H1 (cell line): ENCODE measurements around the gene TNRC6A. TPM values are rescaled to one million over a fixed set of nuclear protein-coding genes. Genes with fewer than 3 reads are reported as not detected.

ENCODE experiments used
- CTCF ChIA-PET: fragments of 300-600 bp; sonication (Branson Sonifier 250); formaldehyde crosslinking; loops from one replicate; lab custom pipeline; 2021; ENCODE audit not compliant: partially characterized antibody; lab: Charles Lee
- POLR2A ChIA-PET: fragments of 300-600 bp; sonication (Branson Sonifier 250); formaldehyde crosslinking; loops from one replicate; lab custom pipeline; 2021; ENCODE audit warnings: inconsistent platforms; ENCODE audit not compliant: partially characterized antibody; lab: Charles Lee
- DNase-seq, 2 experiments: peaks; one replicate each; pipeline versions ENCODE4 v3.0.0 to v3.0.0-alpha.2; 2010 to 2022; ENCODE audit warnings: low spot score in 2 of 2, low read depth in 1 of 2, mixed read lengths in 1 of 2
- FAIRE-seq: peaks from 2 replicates; lab custom pipeline; 2011; peaks lifted over from hg19 to GRCh38; lab: Jason Lieb, UNC
- H2AFZ ChIP-seq: 2 replicates; pipeline ENCODE4 v1.8.1; 2012; ENCODE audit warnings: low read length, inconsistent platforms
- H2AK5ac ChIP-seq: 2 replicates; pipeline ENCODE4 v1.6.1; 2013; ENCODE audit warnings: low read depth, low read length
- H2BK120ac ChIP-seq: replicated peaks from 2 replicates; pipeline ENCODE3; 2013; ENCODE audit warnings: low read depth, low read length, inconsistent platforms
- H2BK12ac ChIP-seq: 2 replicates; pipeline ENCODE4 v1.6.1; 2013; ENCODE audit warnings: low read depth, low read length
- H2BK15ac ChIP-seq: 2 replicates; pipeline ENCODE4 v1.6.1; 2013; ENCODE audit warnings: low read length
- H2BK20ac ChIP-seq: 2 replicates; pipeline ENCODE4 v1.6.1; 2013; ENCODE audit warnings: low read length
- H2BK5ac ChIP-seq: 2 replicates; pipeline ENCODE4 v1.6.1; 2013; ENCODE audit warnings: low read depth, low read length
- H3K14ac ChIP-seq: 2 replicates; pipeline ENCODE4 v1.6.1; 2013; ENCODE audit warnings: inconsistent platforms; ENCODE audit not compliant: insufficient read length
- H3K18ac ChIP-seq: 2 replicates; pipeline ENCODE4 v1.6.1; 2013; ENCODE audit warnings: low read length; ENCODE audit errors: extremely low read depth
- H3K23ac ChIP-seq: 2 replicates; pipeline ENCODE4 v1.6.1; 2013; ENCODE audit warnings: inconsistent platforms; ENCODE audit not compliant: insufficient read length
- H3K23me2 ChIP-seq: 2 replicates; pipeline ENCODE4 v1.6.1; 2013; ENCODE audit warnings: low read depth, low read length
- H3K27ac ChIP-seq: 2 replicates; pipeline ENCODE4 v1.6.1; 2011; ENCODE audit warnings: low read depth, low read length, inconsistent platforms
- H3K27me3 ChIP-seq, 4 experiments: replicated peaks in 1 of 4; 1 replicate in 1 of 4; 2 replicates in 3 of 4; pipeline versions ENCODE4 v1.6.1 to v1.8.1; 2011 to 2013; ENCODE audit warnings: low read length in 3 of 4, mild to moderate bottlenecking in 3 of 4, inconsistent platforms in 2 of 4, mixed read lengths in 2 of 4, moderate library complexity in 1 of 4; ENCODE audit not compliant: control insufficient read depth in 3 of 4, insufficient read depth in 3 of 4; ENCODE audit errors: extremely low read depth in 1 of 4
- H3K36me3 ChIP-seq, 4 experiments: 2 replicates each; pipeline versions ENCODE4 v1.6.1 to v1.8.1; 2011 to 2013; ENCODE audit warnings: mild to moderate bottlenecking in 4 of 4, low read length in 3 of 4, moderate library complexity in 2 of 4, control low read depth in 1 of 4, inconsistent platforms in 1 of 4; ENCODE audit not compliant: insufficient read depth in 4 of 4, control insufficient read depth in 2 of 4
- H3K4ac ChIP-seq: replicated peaks from 2 replicates; pipeline ENCODE3; 2013; ENCODE audit warnings: low read length, low read depth, mixed read lengths, inconsistent platforms; ENCODE audit not compliant: insufficient read length
- H3K4me1 ChIP-seq, 4 experiments: replicated peaks in 1 of 4; 1 replicate in 1 of 4; 2 replicates in 3 of 4; pipeline versions ENCODE4 v1.6.1 to v1.8.1; 2011 to 2013; ENCODE audit warnings: low read length in 3 of 4, inconsistent platforms in 2 of 4, mixed read lengths in 1 of 4; ENCODE audit not compliant: insufficient read depth in 4 of 4, control insufficient read depth in 3 of 4
- H3K4me2 ChIP-seq, 2 experiments: 2 replicates each; pipeline versions ENCODE4 v1.6.1 to v1.8.1; 2011 to 2013; ENCODE audit warnings: low read depth in 2 of 2, low read length in 2 of 2, control low read depth in 1 of 2, inconsistent platforms in 1 of 2, mild to moderate bottlenecking in 1 of 2; ENCODE audit not compliant: insufficient read depth in 1 of 2
- H3K4me3 ChIP-seq, 4 experiments: fragments of 200-600, 300-600 bp in 1 of 4; sonication (generic), shearing (Covaris generic), sonication (Bioruptor Twin) in 1 of 4; 2 replicates each; pipeline versions ENCODE4 v1.5.1 to v1.8.1; 2011 to 2016; ENCODE audit warnings: low read length in 4 of 4, low read depth in 3 of 4, control low read depth in 2 of 4, inconsistent platforms in 2 of 4, mild to moderate bottlenecking in 2 of 4, mixed read lengths in 1 of 4, moderate library complexity in 1 of 4; ENCODE audit not compliant: insufficient read depth in 2 of 4; ENCODE audit errors: extremely low read depth in 1 of 4
- H3K56ac ChIP-seq: replicated peaks from 2 replicates; pipeline ENCODE3; 2013; ENCODE audit warnings: low read depth, mild to moderate bottlenecking, mixed read lengths, low read length, inconsistent platforms; ENCODE audit not compliant: insufficient read length
- H3K79me1 ChIP-seq: 2 replicates; pipeline ENCODE4 v1.6.1; 2013; ENCODE audit warnings: low read depth, low read length, control low read depth
- H3K79me2 ChIP-seq, 2 experiments: 2 replicates each; pipeline versions ENCODE4 v1.6.1 to v1.8.1; 2012 to 2013; ENCODE audit warnings: low read length in 2 of 2, mild to moderate bottlenecking in 2 of 2, inconsistent platforms in 1 of 2; ENCODE audit not compliant: insufficient read depth in 2 of 2, control insufficient read depth in 1 of 2
- H3K9ac ChIP-seq, 4 experiments: replicated peaks in 1 of 4; 1 replicate in 1 of 4; 2 replicates in 3 of 4; pipeline versions ENCODE4 v1.6.1 to v1.8.1; 2011 to 2013; ENCODE audit warnings: low read depth in 3 of 4, low read length in 3 of 4, control low read depth in 2 of 4, mild to moderate bottlenecking in 2 of 4, moderate library complexity in 2 of 4, inconsistent platforms in 1 of 4; ENCODE audit errors: extremely low read depth in 1 of 4
- H3K9me3 ChIP-seq, 2 experiments: 2 replicates each; pipeline versions ENCODE4 v1.6.1 to v1.8.1; 2012 to 2013; ENCODE audit warnings: mild to moderate bottlenecking in 2 of 2, moderate library complexity in 2 of 2, control low read depth in 1 of 2, inconsistent platforms in 1 of 2, low read depth in 1 of 2, low read length in 1 of 2, mixed read lengths in 1 of 2; ENCODE audit not compliant: insufficient read depth in 2 of 2
- H4K20me1 ChIP-seq, 2 experiments: replicated peaks in 1 of 2; 2 replicates each; pipeline versions ENCODE3 to v1.8.1; 2011 to 2013; ENCODE audit warnings: inconsistent platforms in 2 of 2, low read length in 2 of 2, mild to moderate bottlenecking in 1 of 2; ENCODE audit not compliant: insufficient read depth in 2 of 2, control insufficient read depth in 1 of 2
- H4K5ac ChIP-seq: 2 replicates; pipeline ENCODE4 v1.6.1; 2013; ENCODE audit warnings: low read length, low read depth, mixed read lengths, inconsistent platforms; ENCODE audit not compliant: insufficient read length
- H4K8ac ChIP-seq: 2 replicates; pipeline ENCODE4 v1.8.0; 2013; ENCODE audit warnings: mild to moderate bottlenecking, moderate library complexity, low read length, inconsistent platforms; ENCODE audit not compliant: insufficient read depth; ENCODE audit errors: extremely low read depth
- H4K91ac ChIP-seq: replicated peaks from 2 replicates; pipeline ENCODE3; 2013; ENCODE audit warnings: low read length, mixed read lengths, inconsistent platforms; ENCODE audit not compliant: insufficient read length
- EZH2 ChIP-seq: fragments of 200-600 bp; sonication (generic); IDR thresholded peaks from 2 replicates; pipeline ENCODE4 v1.7.1; 2012; ENCODE audit warnings: low read depth, mild to moderate bottlenecking, moderate library complexity, low read length, inconsistent platforms; ENCODE audit not compliant: severe bottlenecking
- HDAC6 ChIP-seq: IDR thresholded peaks from one replicate; pipeline ENCODE4 v1.7.1; 2012; ENCODE audit warnings: low read depth, mild to moderate bottlenecking, inconsistent platforms, low read length, moderate library complexity
- RAD21 ChIP-seq, 2 experiments: IDR thresholded peaks in 1 of 2; conservative IDR thresholded peaks in 1 of 2; 2 replicates each; pipeline ENCODE4 v1.6.1; 2011; ENCODE audit warnings: low read depth in 2 of 2, low read length in 2 of 2, improper control_type of control experiment in 1 of 2, inconsistent platforms in 1 of 2, mild to moderate bottlenecking in 1 of 2, moderate library complexity in 1 of 2
- RNF2 ChIP-seq: fragments of 200-900, 300-1000 bp; sonication (generic); IDR thresholded peaks from 2 replicates; pipeline ENCODE4 v1.7.1; 2016; ENCODE audit warnings: borderline replicate concordance, low read depth, mild to moderate bottlenecking, antibody characterized with exemption, low read length; ENCODE audit not compliant: poor library complexity, severe bottlenecking; ENCODE audit errors: missing control alignments
- SAP30 ChIP-seq: fragments of 300-600 bp; sonication (generic); IDR thresholded peaks from 2 replicates; pipeline ENCODE4 v1.7.1; 2012; ENCODE audit warnings: low read length, moderate library complexity, mild to moderate bottlenecking, inconsistent platforms; ENCODE audit not compliant: insufficient read depth, insufficient replicate concordance
- SP1 ChIP-seq: IDR thresholded peaks from 2 replicates; pipeline ENCODE4 v1.6.1; 2011; ENCODE audit warnings: low read depth, low read length
- SRF ChIP-seq: IDR thresholded peaks from 2 replicates; pipeline ENCODE4 v1.6.1; 2011; ENCODE audit warnings: mild to moderate bottlenecking, low read depth, low read length, moderate library complexity
- TAF1 ChIP-seq: IDR thresholded peaks from 2 replicates; pipeline ENCODE4 v1.6.1; 2011; ENCODE audit warnings: mild to moderate bottlenecking, low read depth, low read length
- WGBS, 2 experiments: shearing (Covaris generic) in 1 of 2; methylation state at CpG; one replicate each; pipeline versions ENCODE4 v1.1.6 to v1.1.7; 2013 to 2015; ENCODE audit warnings: low lambda C conversion rate in 2 of 2, mixed read lengths in 2 of 2, inconsistent platforms in 1 of 2, low coverage in 1 of 2, missing lambda C conversion rate in 1 of 2; ENCODE audit not compliant: insufficient replicate concordance in 2 of 2, insufficient coverage in 1 of 2, insufficient read length in 1 of 2; ENCODE audit errors: extremely low coverage in 1 of 2, missing lambda C conversion rate in 1 of 2; 5-methylcytosine and 5-hydroxymethylcytosine counted together
- polyA plus RNA-seq, 7 experiments: library from polyadenylated mRNA; depleted of rRNA in 3 of 7; stranded (reverse) in 5 of 7; unstranded in 2 of 7; fragments of >200 nt in 5 of 7; fragments of 200-250 nt in 2 of 7; gene quantifications; 1 replicate in 5 of 7; 2 replicates in 1 of 7; 4 replicates in 1 of 7; pipeline versions ENCODE4 v1.2.1 to v1.2.3, GENCODE V29; 2011 to 2013; ENCODE audit warnings: missing spikeins in 2 of 7, mixed read lengths in 2 of 7
- total RNA-seq: library from RNA; stranded (reverse); fragmentation: NEBNext Ultra II Directional; extraction: Animal tissue kit (Norgen Biotek cat#: 25700); gene quantifications from 2 replicates; pipeline ENCODE4 v1.2.1, GENCODE V29; 2021
- TF ChIP-seq, protein P1 (sequence below): IDR thresholded peaks from 2 replicates; pipeline ENCODE4 v1.6.1; 2012; ENCODE audit warnings: inconsistent platforms
- TF ChIP-seq, protein P2 (sequence below): IDR thresholded peaks from 2 replicates; pipeline ENCODE4 v1.6.1; 2011; ENCODE audit warnings: low read length, improper control_type of control experiment

The TNRC6A gene
- total and polyA plus RNA-seq, 2 of the 8 experiments (the other 6 are each of a cell fraction or from before 2014, with no cell fraction given), result 67.6 to 103 TPM

DNA sequence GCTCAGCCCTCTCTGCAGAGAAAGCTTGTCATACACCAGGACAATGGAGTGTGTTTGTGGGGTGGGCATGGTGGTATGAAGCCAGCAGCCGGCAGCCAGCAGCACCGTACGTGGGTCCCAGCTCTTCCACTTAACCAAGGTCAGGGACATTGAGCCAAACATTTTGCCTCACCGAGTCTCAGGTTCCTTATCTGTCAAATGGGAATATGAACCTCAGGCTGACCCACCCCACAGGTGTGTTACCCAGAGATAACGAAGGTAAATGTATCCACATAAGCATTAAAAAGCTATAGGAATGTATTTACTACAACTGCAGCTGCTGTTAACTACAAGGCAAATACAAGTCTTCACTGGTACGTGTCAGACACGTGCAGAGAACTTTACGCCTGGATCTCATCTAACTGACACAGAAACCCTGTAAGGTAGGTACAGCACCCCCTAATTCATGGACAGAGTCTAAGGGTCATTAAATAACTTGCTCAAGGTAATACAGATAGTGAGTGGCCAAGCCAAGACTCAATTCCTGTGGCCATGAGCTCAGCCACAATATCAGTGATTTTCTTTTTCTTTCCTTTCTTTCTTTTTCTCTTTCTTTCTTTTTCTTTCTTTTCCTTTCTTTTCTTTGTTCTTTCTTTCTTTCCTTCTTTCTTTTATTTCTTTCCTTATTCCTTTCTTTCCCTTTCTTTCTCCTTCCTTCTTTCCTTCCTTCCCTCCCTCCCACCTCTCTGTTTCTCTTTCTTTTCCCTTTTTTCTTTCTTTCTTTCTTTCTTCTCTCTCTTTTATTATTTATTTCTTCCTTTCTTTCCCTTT lies 117.3 kb downstream of the TNRC6A start:
- no peaks in the 10 kb centered on the region for H3K4me1 ChIP-seq
- H4K5ac ChIP-seq, result no peak overlapping the region
- no peak for FAIRE-seq
- no peak overlapping the region for H3K4ac ChIP-seq
- no peaks in the 10 kb centered on the region for H3K9me3 ChIP-seq
- ChIA-PET CTCF (interaction anchor here (1.8 to 2.6 kb wide), 2 partner anchors 12 to 60 kb away, joined by 7 to 9 read pairs; no protein-coding TSS in a partner anchor), POLR2A (no interaction called here)
- H3K79me1 ChIP-seq, result no peaks in the 10 kb centered on the region
- no peak overlapping the region for H3K9ac ChIP-seq
- no peaks in the 10 kb centered on the region for H4K20me1 ChIP-seq
- no peaks in the 10 kb centered on the region for H3K36me3 ChIP-seq
- no peak overlapping the region for H2BK20ac ChIP-seq
- no peak overlapping the region for H3K14ac ChIP-seq
- H2BK15ac ChIP-seq, result no peak overlapping the region
- no peak overlapping the region for H2BK120ac ChIP-seq
- H2AK5ac ChIP-seq, result no peak overlapping the region
- no peak overlapping the region; the same call in 1 of the 2 replicates for H4K8ac ChIP-seq
- no peak overlapping the region for H2AFZ ChIP-seq
- no peak overlapping the region for H3K27ac ChIP-seq
- H2BK5ac ChIP-seq, result no peak overlapping the region
- no peak for DNase-seq
- H3K4me2 ChIP-seq, result no peak overlapping the region
- no peaks in the 10 kb centered on the region for H3K23me2 ChIP-seq
- H3K56ac ChIP-seq, result no peak overlapping the region
- H3K4me3 ChIP-seq, result no peak overlapping the region
- no peak overlapping the region for H3K23ac ChIP-seq
- H3K27me3 ChIP-seq, result no peaks in the 10 kb centered on the region
- H3K18ac ChIP-seq, result no peak overlapping the region
- 85% methylated on average over 8 of the region's 8 CpGs; no CpG with 5 or more reads in 1 of the 2 experiments for WGBS, 2 experiments
- no peak overlapping the region for H4K91ac ChIP-seq
- H3K79me2 ChIP-seq, result no peaks in the 10 kb centered on the region
- H2BK12ac ChIP-seq, result no peak overlapping the region
- TF ChIP-seq, protein P1, sequence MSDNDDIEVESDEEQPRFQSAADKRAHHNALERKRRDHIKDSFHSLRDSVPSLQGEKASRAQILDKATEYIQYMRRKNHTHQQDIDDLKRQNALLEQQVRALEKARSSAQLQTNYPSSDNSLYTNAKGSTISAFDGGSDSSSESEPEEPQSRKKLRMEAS, result no peak
- TF ChIP-seq TAF1, result no peak
- no peak for TF ChIP-seq SP1
- no peak for TF ChIP-seq SAP30
- no peak for TF ChIP-seq EZH2
- no peak for TF ChIP-seq HDAC6
- no peak for TF ChIP-seq RNF2
- no peak for TF ChIP-seq RAD21 (IDR thresholded peaks at IDR 0.05 in 1 of 2, conservative IDR thresholded peaks at IDR 0.05 in 1 of 2; ENCODE audit: low read depth in 2 of 2, low read length in 2 of 2)
- TF ChIP-seq, protein P2, sequence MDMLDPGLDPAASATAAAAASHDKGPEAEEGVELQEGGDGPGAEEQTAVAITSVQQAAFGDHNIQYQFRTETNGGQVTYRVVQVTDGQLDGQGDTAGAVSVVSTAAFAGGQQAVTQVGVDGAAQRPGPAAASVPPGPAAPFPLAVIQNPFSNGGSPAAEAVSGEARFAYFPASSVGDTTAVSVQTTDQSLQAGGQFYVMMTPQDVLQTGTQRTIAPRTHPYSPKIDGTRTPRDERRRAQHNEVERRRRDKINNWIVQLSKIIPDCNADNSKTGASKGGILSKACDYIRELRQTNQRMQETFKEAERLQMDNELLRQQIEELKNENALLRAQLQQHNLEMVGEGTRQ, result no peak
- no peak for TF ChIP-seq SRF
